Hematopoietic multipotent progenitor cell treated with erythropoietin and hydrocortisone succinate and interleukin-3 and kit ligand, for 17 days (in vitro differentiated cells): Measurements from ENCODE around the gene SEPTIN7.

Source experiments
- DNase-seq: peaks from one replicate; pipeline ENCODE4 v3.0.0-alpha.2; 2015; ENCODE audit warnings: low spot score

SEPTIN7 gene

DNA sequence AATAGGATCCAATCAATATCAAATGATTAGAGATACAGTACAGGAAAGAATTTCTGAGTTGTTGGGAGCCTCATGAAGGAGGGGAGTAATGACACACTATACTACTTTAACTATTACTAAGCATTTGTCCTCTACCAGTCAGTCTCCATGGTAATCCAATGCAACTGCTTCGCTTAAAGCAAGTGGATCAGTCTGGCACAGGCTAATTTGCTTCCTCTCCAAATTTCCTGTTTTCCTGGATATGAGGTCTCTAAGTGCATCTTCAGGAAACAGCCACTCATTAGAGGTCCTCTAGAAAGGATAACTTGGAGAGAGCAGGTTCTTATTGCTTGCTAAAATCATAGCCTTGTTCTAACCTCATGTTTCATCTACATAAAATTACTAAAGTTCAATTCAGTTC, 8.4 kb upstream of the SEPTIN7 start:
- no peak for DNase-seq

DNA sequence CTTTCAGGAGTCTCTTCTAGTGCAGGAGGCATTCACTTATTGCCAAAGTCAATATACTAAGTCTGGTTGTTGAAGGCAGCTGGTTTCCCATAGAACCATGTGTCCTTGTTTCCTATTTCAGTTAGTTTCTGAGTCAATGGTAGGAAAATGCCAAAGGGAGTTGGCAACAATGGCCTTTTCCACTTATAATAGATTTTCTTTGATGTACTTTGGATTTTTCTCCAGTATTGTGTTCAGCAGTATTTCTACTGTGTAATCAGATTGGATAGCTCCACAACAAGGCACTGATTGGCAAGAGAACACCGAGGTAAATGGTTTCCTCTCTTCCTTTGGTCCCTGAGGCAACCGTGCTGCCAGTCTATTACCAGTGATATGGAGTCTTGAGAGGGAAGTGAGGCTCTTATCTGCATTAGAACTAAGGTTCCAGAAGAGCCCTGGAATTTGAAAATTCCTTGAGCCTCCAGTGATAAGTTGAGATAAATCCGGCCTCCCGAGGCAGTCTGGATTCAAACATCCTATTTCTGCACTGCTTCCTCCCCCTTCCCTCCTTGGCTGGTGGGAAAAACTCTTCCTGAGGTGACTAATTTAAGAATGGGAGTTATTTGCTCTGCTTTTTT, 7.9 kb upstream of the SEPTIN7 start:
- no peak for DNase-seq

DNA sequence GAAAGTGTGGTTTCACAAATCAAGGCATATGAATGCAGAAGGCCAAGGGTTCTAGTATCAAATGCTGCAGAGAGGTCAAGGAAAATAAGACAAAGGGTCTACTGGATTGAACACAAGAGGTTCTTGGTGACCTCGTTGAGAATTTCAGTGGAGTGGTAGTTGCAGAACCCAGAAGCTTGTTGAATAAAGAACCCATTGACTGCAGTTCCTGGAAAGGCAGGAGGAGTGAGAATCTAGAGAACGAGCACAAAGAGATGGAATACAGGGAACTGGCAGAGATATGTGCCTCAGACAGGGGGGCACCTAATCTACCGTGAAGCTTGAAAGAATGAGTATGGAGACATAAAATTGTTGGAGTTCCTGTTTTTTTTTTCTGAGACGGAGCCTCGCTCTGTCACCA, 3.5 kb upstream of the SEPTIN7 start:
- DNase-seq, result no peak

DNA sequence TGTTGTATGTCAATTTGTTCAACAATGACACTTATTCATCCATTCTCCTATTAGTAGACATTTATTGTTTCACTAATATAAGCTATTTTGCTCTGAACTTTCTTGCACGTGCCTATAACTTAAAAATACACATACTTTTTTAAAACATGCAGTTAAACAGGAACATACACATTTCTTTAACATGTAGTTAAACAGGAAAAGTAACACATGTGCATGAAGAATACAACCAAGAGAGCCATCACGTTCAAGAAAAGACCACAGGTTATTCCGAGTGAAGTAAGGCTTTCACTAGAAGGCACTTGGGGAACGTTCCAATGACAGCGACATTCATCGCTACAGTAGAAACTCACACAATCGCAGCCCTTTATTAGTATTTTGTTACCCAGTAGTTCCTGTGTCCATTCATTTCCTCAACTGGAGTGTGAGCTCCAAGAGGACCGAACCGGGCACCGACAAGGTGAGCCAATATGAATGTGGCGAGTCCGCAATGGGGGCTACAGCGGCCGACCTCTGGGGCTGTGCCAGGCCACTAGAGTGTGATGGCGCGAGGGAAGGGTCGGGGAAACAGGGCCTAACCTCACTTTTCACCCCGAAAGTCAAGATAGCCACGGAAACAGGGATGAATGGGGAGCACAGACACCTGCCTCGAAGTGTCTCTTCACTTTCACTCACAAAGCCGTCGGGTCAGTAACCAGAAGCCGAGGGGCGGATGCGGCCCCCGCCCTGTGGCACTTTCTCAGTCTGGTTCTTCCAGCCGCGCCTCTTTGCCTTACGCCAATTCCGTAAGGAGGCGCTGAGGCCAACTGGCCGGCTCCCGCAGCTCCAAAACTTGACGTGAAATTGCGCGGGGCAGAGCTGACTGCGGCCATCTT, 775 bp upstream of the SEPTIN7 start:
- DNase-seq, result no peak

DNA sequence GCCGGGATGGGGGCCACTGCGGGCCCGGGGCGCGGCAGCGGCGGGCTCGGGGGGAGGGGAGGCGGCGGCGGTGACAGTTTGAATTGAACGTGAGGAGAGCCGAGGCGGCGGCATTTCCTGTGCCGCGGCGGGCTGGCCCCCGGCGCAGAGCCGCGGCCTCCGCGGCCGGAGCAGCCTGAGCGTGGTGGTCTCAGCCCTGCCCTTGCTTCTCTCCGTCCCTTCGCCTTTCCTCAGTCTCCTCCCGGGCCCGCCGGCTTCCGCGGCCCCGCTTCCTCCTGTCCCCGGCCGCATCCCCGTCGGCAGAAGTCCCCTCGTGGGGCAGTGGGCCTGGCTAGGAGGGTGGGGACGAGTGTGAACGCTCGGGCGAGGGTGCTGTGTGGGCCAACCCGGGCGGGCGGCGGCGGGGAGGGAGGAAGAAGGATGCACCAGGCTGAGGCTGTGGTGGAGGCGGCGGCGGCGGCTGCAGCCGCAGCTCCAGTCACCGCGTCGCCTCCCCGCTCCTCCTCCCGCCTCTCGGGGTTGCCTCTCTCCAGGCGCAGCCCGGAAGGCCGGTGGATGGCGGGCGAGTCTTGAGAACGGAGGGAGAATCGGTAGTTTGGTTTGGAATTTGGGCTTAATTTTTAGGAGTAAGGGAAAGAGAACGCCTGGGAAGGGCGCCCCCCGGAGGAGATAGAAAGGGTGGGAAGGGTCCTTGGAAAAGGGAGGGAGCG, 690 bp downstream of the SEPTIN7 start:
- peak; percentile 63 for DNase-seq

DNA sequence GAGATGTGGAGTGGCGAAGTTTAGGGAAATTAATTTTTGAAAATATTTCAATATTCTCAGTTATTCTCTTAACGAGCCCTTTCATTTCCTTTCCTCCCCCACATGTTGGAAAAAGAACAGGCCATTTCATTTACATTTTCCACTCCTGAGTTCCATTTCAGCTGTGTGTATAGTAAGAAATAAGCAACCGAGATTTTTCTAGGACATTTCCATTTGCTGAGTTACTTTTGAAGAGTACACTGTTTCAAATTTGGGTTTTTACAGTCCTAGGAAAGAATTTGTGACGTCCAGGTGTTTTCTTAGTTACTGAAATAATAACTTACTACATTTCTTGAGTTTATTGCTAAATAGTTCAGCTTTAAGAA, 1.2 kb downstream of the SEPTIN7 start:
- DNase-seq, result no peak

DNA sequence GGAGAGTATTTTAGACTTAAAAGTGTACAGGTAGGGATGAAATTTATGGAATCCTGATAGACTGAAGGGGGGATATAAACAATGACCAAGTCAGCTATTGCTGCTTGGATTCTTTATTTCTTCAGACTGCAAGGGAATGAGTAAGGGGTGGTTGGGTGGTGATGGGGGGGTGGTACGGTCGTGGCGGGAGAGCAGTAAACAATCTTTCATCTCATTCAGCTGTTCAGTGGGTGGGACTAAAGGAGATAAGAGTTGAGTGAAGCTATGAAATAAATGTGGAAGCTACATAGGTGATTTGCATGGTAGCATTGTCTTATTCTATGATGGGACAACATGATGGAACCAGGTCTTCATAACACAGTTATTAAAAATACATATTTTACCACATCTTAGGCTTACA, 1.8 kb downstream of the SEPTIN7 start:
- DNase-seq, result no peak

DNA sequence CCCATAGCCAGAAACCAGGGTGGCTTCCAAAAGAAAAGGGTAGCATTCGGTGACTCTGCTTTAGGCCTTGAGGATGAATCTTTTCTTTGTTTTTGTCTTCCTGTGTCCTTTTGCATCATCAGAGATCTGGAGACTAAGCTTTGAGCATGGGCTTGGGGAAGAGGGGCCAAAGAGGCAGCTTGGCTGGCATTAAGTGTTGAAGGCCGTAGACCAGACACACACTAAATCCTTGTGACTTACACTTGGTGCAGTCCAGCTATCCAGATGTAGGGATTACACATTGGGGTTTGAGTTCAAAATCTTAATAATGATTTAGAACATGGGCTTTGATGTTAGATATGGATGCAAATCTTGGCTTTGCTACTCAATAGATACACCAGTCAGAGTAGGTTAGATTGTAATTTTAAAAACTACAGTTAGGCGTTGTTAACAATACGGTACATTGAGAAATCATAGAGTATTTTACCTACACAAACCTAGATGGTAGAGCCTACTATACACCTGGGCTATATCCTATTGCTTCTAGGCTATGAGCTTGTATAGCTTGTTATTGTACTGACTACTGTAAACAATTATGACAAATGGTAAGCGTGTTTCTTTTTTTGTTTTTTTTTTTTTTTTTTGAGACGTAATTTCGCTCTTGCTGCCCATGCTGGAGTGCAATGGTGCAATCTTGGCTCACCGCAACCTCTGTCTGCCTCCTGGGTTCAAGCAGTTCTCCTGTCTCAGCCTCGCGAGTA, 3.5 kb downstream of the SEPTIN7 start:
- no peak for DNase-seq

DNA sequence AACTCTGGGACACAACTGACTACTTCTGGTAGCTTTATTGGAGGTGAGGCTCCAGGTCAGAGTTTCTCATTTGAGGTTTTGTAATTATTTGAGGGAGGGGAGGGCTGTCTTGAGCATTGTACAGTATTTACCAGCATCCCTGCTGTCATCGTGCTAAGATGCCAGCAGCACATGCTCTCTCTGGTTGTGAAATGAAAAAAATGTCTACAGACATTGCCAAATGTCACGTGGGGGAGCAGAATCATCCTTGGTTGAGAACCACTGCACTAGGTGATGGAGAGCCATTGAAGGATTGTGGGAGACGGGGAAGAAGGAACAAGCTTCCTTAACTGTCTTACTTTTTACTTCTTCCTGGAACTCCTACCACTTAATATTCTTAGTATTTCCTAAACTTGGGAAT, 5.0 kb downstream of the SEPTIN7 start:
- no peak for DNase-seq

DNA sequence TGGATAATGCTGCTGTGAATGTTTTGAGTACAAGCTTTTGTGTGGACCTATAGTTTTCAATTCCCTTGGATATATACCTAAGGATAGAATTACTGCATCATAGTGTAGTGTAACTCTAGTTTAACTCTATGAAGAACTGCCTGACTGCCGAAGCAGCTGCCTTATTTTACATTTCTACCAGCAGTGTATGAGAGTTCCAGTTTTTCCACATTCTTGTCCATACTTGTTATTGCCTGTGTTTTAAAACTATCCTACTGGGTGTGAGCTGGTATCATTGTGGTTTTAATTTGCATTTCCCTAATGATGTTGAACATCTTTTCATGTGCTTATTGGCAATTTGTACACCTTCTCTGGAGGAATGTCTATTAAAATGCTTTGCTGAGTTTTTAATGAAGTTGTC, 15.7 kb downstream of the SEPTIN7 start:
- no peak for DNase-seq

DNA sequence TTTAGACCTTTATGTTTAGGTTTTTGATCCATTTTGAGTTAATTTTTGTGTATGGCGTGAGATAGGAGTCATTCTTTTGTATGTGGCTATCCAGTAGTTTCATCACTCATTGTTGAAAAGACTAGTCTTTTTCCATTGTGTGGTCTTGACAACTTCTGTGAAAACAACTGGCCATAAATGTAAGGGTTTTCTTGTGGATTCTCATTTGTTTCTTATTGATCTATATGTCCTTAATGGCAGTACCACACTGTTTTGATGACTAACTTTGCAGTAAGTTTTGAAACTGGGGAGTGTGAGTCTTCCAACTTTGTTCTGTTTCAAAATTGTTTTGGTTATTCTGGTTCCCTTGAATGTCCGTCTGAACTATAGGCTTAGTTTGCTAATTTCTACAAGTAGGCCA, 16.3 kb downstream of the SEPTIN7 start:
- DNase-seq, result no peak

DNA sequence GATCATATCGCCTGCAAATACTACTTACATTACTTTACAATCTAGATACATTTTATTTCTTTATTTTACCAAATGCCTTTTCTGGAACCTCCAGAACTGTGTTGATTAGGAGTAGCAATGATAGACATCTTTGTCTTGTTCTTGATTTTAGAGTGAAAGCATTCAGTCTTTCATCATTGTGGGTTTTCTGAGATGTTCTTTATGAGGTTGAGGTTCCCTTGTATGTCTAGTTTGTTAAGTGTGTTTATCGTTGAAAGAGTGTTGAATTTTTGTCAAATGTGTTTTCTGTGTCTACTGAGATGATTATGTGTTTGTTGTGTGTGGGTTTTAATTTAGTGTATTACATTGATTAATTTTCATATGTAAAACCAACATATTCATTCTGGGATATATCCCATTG, 17.1 kb downstream of the SEPTIN7 start:
- DNase-seq, result no peak

DNA sequence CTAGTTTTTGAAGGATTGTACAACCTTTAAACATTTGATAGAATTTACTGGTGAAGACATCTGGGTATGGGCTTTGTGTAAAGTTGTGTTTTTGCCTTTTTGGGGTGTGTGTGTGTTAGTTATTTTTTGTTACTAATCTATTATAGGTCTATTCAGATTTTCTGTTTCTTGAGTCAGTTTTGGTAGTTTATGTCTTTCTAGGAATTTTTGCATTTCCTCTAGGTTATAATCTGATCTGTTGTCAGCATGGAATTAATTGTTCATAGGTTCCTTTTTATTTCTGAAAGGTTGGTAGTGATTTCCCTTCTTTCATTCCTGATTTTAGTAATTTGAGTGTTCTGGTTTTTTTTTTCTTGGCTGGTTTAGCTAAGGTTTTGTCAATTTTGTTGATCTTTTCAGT, 17.7 kb downstream of the SEPTIN7 start:
- DNase-seq, result no peak

DNA sequence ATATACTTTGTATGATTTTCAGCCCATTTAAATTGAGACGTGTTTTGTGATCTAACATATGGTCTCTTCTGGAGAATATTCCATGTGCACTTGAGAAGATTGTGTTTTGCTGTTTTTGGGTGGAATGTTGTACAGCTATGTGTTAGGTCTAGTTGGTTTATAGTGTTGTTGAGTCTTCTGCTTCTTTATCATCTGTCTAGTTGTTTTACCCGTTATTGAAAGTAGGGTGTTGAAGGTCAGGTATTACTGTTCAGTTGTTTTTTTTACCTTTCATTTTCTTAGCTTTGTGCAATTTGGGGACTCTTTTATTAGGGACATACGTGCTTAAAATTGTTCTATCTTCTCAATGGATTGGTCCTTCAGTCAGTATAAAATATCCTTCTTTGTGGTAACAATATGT, 18.5 kb downstream of the SEPTIN7 start:
- DNase-seq, result no peak

DNA sequence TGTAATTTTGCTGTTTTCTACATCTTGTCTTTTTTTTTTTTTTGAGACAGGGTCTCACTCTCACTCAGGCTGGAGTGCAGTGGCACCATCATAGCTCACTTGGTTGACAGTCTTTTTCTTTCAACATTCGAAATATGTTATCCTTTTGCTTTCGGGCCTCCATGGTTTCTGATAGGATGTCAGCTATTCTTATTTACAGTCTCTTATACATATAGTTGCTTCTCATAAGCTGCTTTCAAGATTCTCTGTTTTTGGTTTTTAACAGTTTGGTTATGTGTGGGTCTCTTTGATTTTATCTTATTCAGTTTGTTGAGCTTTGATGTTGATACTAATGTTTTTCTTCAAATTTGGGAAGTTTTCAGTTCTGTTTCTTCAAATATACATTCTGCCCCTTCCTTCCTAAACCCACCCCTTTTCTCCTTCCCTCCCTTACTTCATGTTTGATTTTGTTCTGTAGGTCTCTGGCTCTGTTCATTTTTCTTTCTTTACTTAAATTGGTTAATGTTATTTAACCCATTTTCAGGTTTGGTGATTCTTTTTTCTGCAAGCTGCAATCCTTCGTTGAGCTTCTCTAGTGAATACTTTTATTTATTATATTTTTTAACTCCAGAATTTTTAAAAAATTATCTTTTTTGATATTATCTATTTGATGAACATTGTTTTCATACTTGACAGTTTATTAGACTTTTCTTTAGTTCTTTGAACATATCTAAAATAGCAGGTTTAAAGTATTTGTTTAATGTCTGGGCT, 19.3 kb downstream of the SEPTIN7 start:
- no peak for DNase-seq

DNA sequence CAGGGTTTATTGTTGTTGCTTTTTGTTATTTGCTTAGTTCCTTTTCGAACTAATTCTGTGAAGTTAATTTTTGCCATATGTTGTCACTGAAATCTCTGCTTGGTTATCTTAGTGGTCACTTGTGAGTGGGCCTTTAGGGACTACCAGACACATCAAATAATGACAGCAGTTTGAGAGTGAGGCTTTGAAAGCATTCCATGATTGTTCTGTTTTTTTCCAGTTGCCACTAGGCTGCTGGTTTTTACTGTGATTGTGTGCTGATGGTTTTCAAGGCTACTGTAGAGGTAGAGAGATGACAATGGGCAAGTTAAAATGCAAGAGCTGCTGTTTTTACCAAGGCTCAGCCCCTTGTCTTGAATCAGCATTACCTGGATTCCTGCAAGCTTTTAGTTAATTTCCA, 20.0 kb downstream of the SEPTIN7 start:
- no peak for DNase-seq

DNA sequence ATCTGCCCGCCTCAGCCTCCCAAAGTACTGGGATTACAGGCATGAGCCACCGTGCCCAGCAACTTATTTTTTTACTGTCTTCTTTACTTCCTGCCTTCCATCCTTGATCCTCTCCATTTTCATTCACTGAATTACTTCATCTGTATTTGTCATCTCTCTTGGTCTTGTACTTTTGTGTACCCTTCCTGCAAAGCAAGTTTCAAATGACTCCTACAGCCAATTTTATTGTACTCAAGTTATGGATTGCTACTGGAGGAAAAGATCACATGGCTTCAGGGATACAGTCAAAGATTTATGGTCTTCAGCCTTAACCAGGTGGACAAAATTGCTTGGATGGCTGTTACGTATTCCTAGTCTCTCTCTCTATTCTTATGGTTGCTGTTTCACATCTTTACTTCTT, 22.6 kb downstream of the SEPTIN7 start:
- DNase-seq, result no peak

DNA sequence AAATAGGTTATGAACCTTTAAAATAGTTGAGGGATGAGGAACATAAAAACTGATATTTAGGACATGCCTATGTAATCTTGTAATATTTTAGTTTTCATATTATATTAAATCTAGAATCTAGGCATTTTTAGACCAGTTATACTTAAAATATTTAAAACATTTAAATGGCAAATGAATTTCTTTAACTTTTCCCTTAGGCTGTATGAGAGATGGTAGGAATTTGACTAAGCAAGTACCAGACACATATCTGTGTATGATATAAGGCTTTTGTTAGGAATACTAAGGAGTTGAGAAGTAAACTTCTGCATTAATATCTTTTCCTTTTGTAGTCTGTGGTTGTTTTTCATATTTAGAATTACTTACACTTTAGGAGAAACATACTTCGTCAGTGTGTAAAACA, 25.1 kb downstream of the SEPTIN7 start:
- DNase-seq, result no peak

DNA sequence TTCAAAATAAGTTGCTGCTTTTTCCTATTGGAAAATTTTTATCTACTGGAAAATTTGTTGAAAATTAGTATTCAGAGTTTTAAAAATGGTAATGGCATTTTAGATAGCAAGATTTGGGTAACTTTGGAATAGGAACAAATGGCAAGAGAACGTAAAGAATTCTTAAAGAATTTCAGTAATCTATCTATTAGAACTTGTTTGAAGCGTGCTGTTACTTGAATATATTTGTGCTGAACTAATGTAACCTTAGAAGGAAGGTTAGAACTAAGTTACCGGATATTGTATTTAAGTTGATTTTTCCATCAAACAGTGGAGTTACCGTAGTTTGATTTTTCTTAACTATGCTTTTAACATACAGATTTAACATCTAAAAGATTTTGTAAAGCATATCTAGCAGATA, 25.9 kb downstream of the SEPTIN7 start:
- DNase-seq, result no peak

DNA sequence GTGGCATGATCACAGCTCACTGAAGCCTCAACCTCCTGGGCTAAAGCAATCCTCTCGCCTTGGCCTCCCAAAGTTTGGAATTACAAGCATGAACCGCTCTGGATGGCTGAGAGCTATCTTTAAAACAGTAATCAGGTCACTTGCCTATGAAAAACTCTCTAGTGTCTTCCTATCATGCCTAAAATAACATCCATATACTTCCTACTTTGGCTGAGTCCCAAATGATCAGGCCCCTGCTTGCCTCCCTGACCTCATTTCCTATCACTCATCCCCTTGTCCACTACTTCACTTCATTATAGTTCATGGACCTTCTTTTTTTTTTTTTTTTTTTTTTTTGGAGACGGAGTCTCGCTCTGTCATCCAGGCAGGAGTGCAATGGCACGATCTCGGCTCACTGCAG, 28.0 kb downstream of the SEPTIN7 start:
- no peak for DNase-seq

DNA sequence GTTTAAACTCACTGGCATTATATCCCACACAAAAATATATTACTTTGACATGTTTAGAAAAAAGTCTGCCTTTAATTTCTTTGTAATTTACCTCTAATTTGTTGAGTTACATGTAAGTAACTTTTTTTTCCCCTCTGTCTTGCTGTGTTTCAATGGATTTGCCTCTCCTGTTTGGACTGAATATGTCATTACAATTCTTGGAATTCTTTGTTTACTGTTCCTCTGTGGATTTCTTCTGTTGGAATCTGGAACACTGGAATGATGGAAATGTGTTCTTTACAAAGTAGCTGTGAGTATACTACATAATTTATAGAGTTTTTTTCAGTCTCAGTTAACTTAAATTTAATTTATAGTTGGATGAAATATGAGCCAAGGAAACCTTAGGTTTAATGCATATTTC, 30.4 kb downstream of the SEPTIN7 start:
- DNase-seq, result no peak
